Left ventricle myocardium inferior (tissue), 1 donor: ENCODE results near the gene TSPOAP1. TPM values are rescaled to one million over a fixed set of nuclear protein-coding genes. Genes with fewer than 3 reads are reported as not detected.

Source experiments
- DNase-seq: peaks from one replicate; pipeline ENCODE4 v3.0.0-alpha.2; 2020
- H3K27ac ChIP-seq: fragments of 200-600 bp; replicated peaks from 2 replicates; pipeline ENCODE4 v1.8.0; 2021
- H3K27me3 ChIP-seq: fragments of 200-600 bp; 2 replicates; pipeline ENCODE4 v1.8.0; 2021; ENCODE audit warnings: low read depth
- H3K36me3 ChIP-seq: fragments of 200-600 bp; 2 replicates; pipeline ENCODE4 v1.8.0; 2021
- H3K4me1 ChIP-seq: fragments of 200-600 bp; 2 replicates; pipeline ENCODE4 v1.8.0; 2021
- H3K4me3 ChIP-seq: fragments of 200-600 bp; 2 replicates; pipeline ENCODE4 v1.8.0; 2021; ENCODE audit warnings: mild to moderate bottlenecking, moderate library complexity
- H3K9me3 ChIP-seq: fragments of 200-600 bp; replicated peaks from 2 replicates; pipeline ENCODE4 v1.8.0; 2021
- CTCF ChIP-seq: fragments of 200-600 bp; IDR thresholded peaks from 2 replicates; pipeline ENCODE4 v1.8.0; 2021; ENCODE audit warnings: antibody characterized with exemption, mild to moderate bottlenecking, borderline replicate concordance
- intact Hi-C: fragments of 100-400 bp; cut with micrococcal nuclease; formaldehyde crosslinking; loops from one replicate; pipeline ENCODE4 v1.11.0; 2022
- total RNA-seq: library from RNA; stranded (reverse); fragmentation: NEBNext Ultra II Directional; extraction: Animal tissue kit (Norgen Biotek cat#: 25700); gene quantifications from one replicate; pipeline ENCODE4 v1.2.1, GENCODE V29; 2021
- donor health status: DM: no; HTN: yes; CAD: no; lungs with severe emphysema.

The TSPOAP1 gene
- total RNA-seq, 1 donor from 2014 or later = 12.8 TPM

DNA sequence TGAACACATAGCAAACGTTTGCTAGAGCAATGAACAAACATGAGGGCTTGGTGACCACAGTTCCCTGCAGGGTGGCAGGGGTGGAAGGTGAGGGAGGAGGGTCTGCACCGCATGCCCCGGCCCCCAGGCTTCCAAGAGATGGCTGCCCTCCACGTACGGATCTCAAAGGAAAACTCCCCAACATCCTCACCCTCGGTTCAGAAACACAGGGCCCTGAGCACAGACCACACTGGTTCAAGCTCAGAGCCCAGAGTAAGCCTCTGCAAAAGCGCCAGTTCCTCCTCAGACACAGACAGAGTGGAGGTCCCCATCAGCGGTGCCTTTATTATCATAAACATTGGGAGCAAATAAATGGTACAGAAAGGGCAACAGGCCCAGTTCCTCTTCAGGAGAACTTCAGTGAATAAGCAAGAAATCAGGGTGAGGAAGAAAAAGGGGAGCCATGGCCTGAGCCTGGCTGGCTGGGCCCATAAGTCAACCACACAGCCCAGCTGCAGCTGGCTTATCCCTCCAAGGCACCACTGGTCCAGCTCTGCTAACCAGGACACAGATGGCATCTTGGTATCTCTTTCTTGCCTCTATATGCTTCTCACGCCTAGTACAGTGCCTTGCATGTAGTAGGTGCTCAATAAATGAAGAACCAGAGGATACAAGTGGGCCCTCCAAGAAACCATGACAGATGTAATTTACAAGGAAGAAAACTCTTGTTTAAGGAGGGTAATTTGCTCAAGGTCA, 58.9 kb downstream of the TSPOAP1 start:
- H3K27ac ChIP-seq = no peak overlapping the region
- no peaks in the 10 kb centered on the region for H3K9me3 ChIP-seq
- H3K4me1 ChIP-seq = no peaks in the 10 kb centered on the region
- intact Hi-C loops = no loop called here
- TF ChIP-seq CTCF = no peak
- no peak overlapping the region for H3K4me3 ChIP-seq
- H3K27me3 ChIP-seq = peaks cover 69% of the 10 kb centered on the region
- no peak for DNase-seq
- H3K36me3 ChIP-seq = no peaks in the 10 kb centered on the region

GRCh38 chr17:58268774-58269556, 59.6 kb downstream of the TSPOAP1 start:
- no peaks in the 10 kb centered on the region for H3K9me3 ChIP-seq
- no peak for TF ChIP-seq CTCF
- peaks cover 77% of the 10 kb centered on the region for H3K27me3 ChIP-seq
- no peak overlapping the region for H3K4me3 ChIP-seq
- no peak overlapping the region for H3K27ac ChIP-seq
- no peak for DNase-seq
- no peaks in the 10 kb centered on the region for H3K4me1 ChIP-seq
- H3K36me3 ChIP-seq = no peaks in the 10 kb centered on the region
- intact Hi-C loops = no loop called here

DNA sequence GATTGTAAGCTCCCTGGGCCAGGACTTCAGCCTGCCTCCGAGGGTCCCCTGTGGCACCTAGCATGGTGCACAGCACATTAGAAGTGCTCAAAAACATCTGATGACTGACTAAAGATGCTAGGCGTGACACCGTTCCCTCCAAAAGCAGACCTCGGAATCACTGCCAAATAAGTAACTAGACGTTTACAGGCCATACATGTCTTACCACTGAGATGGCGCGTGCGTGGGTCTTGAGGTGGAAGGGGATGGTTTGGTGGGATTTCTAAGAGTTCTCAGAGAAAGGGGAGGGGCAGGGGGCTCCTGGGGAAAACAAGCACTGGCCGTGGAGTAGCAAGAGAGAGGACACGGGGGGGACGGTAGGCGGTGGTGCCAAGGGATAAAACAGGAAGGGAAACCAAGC, 60.3 kb downstream of the TSPOAP1 start:
- Histone ChIP-seq H3K36me3 (no peaks in the 10 kb centered on the region), H3K27ac (no peak overlapping the region), H3K4me3 (no peak overlapping the region), H3K4me1 (no peaks in the 10 kb centered on the region), H3K27me3 (peaks cover 81% of the 10 kb centered on the region), H3K9me3 (no peaks in the 10 kb centered on the region)
- intact Hi-C loops = no loop called here
- DNase-seq = no peak
- no peak for TF ChIP-seq CTCF

DNA sequence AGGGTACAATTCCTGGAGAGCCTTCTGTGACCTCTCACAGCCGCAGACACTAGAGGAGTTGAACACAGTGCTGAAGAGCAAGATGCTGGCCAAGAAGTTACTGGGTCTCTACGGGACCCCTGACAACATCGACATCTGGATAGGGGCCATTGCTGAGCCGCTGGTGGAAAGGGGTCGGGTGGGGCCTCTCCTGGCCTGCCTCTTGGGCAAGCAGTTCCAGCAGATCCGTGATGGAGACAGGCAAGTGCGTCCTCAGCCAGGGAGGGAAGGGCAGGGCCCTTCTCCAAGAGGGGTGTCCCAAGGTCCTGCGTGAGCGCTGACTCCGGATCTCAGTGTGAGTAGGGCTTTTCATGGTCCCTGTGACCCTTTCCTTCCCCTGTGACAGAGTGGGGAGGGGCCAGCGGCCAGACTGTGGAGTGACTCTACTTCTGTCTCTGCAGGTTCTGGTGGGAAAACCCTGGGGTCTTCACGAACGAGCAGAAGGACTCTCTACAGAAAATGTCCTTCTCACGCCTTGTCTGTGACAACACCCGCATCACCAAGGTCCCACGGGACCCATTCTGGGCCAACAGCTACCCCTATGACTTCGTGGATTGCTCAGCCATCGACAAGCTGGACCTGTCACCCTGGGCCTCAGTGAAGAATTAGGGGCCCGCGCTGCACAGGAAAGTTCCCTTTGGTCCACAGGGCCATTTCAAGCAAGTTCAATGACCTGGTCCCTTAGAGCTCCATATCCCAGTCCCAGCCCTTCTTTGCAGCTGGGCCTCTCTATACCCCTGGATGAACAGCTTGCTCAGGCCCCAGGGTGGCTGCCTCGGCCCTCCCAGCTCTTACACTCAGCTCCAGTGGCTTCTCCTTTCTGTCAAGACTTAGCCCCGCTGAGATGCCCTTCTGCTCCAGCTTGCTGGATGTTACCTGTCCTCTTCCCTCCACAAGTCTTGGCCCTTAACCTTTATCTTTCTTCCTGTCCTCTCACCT, 61.0 kb downstream of the TSPOAP1 start:
- no peak overlapping the region for H3K27ac ChIP-seq
- H3K4me1 ChIP-seq = no peaks in the 10 kb centered on the region
- no peaks in the 10 kb centered on the region for H3K36me3 ChIP-seq
- no peaks in the 10 kb centered on the region for H3K9me3 ChIP-seq
- no peak for DNase-seq
- peaks cover 81% of the 10 kb centered on the region for H3K27me3 ChIP-seq
- no peak for TF ChIP-seq CTCF
- no peak overlapping the region for H3K4me3 ChIP-seq
- intact Hi-C loops = no loop called here
